NCI-H2029 (cell line): ENCODE measurements around the gene SHFL.

Experiments
- DNase-seq: peaks from one replicate; lab custom pipeline; 2025; lab: John Stamatoyannopoulos, UW

SHFL gene

DNA sequence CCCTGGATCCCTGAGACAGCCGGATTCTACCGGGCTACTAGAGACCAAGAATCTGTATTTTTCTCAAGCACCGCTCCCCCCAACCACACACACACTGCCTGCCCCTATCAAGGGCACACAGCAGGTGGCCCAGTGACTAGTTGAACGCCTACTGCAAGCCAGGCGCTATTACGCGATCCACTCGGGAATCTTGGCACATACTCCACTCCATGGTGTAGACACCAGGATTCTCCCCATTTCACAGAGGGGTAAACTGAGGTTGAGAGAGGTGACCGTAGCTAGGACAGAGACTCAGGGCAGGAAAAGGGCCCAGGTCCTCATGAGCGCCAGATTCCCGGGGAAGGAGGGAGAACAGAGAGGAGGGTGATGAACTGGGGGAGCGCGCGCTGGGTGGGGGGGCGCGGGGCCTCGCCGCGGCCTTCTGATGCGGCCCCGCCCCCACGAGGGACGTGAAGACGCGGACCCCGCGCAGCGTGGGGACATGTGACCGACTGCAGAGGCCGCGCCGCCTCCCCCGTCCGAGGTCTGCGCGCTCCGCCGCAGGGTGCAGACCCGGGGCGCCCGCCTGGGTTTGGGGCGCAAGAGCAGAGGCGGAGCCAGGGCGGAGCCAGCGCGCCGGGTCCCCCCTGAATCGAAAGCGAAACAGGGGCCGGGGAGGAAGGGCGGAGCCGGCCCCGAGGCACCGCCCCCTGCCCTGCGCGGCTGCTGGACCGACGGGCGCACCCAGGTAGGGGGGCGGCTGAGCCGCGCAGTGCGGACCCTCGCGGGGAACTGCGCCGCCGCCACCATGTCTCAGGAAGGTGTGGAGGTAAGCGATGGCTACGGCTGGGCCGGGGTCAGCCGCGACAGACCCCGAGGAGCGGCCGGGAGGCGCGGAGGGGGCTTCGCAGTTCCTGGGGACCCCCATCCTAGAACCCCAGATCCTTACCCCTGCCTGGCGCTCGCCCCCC is at the start of gene SHFL:
Gene SHFL (plus strand): TSS at position 677 of the 950 bp plus-strand sequence. CDS start 111 bp downstream, at position 788.
- DNase-seq: peak; percentile 20

DNA sequence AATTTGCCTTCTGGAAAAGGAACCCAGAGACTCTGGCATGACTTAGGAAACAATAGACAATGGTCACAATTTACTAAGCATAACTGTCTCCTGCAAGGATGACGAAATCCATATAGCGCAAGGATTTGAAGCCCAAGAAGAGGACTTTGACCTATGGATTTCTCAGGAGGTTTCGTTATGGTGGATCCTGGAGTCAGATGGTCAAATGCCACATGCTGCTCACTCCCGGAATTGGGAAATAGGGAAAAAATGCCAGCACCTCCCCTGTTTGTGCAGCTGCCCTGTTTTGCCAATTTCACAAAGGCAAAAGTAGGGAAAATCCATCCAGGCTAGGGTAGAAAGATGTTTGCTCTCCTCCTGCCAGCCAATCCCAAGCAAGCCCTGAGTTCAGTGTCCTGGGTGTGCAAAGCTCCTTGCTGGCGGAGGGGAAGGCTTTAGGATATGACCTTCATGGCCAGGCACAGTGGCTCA is 49.5 kb upstream of the SHFL start:
- no peak for DNase-seq

DNA sequence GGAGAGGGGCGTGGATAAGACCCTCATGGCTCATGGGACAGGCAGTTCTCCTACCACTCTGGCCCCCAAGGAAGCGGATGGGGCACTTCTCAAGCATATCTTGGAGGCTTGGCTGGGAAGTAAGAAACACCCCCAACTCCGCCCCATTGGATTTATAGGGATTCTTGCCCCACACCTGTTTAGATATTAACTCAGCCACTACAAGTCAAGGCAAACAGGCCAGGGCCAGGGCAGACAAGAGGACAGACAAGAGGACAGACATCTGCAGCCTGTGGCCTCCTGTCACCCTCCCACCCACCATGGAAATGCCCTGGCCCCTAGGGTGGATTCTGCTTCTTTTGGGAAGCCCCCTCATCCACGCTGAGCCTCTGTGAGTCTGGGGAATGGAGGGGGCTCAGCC is 48.8 kb upstream of the SHFL start:
- DNase-seq: no peak

DNA sequence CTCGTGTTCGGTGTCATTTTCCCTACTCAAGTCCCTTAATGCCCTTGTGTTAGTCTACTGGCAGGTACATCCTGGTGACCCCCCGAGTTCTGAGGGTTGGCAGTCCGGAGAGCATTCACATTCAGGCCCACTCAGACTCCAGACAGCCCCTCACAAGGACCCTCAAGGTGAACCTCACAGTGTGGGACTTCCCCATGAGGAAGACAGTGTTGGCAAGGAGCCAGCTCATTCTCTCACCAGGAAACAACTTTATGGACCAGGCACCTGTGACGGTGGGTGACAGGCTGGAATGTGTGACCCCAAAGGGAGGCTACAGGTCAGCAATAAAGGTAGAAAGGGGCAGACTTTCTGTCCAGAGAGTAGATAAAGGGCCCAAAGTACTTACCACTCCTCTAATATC is 48.3 kb upstream of the SHFL start:
- peak; percentile 2 for DNase-seq

DNA sequence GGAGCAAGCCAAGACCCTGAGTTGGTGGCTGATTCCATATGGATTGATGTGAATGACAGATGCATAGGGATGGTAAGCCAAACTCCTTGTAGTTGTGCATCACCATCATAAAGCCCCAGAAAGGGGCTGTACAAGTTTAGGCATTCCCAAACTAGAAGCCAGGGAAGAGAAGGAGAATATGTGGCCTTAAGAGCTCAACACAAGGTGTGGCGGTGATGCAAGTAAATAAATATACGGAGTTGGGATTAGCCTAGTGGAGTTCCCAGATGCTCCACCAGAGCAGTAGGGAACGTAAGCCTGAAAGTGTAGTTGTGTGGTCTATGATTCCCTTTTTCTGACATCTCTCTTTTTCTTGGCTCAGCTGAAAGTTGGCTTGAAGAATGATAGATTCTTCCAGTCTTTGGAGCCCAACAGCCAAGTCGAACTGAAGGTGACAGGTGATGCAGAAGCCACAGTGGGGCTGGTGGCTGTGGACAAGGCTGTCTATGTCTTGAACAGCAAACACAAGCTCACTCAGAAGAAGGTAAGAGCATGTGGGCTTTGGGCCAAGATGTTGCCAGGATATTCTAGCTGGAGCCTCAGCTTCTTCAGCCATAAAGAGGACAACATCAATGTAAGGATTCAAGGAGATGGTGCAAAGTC is 42.7 kb upstream of the SHFL start:
- DNase-seq: no peak

DNA sequence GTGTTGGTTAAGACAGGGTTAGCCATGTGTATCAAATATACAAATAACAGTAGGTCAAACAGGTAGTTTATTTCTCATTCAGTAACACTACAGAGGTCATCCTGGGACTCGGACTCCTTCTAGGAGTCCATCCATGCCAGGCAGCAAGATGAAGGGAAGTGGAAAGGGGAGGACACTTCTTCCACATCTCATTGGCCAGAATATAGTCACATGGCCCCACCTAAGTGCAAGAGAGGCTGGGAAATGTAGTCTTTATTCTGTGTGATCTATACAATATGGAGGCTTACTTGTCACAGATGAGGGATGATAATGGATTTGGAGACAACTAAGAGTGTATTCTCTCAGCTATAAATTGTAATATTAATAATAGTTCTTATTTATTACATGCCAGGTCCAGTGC is 41.7 kb upstream of the SHFL start:
- DNase-seq: no peak

DNA sequence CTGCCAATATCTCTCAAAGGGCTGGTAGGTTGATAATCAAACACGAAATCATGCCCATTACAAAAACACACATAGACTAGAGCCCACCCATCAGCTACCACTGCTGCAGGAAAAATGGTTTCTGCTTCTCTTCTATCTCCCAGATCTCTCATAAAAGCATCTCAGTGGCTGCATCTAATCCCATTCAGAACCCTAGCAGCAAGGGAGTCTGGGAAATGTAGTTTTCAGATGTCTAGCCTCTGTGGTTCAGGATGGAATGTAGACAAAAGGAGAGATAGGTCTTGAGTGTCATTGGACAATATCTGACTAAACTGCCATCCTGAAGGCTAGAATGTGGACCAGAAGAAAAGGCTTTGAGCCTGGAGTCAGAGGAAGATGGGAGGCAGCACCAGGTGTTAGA is 40.7 kb upstream of the SHFL start:
- no peak for DNase-seq

DNA sequence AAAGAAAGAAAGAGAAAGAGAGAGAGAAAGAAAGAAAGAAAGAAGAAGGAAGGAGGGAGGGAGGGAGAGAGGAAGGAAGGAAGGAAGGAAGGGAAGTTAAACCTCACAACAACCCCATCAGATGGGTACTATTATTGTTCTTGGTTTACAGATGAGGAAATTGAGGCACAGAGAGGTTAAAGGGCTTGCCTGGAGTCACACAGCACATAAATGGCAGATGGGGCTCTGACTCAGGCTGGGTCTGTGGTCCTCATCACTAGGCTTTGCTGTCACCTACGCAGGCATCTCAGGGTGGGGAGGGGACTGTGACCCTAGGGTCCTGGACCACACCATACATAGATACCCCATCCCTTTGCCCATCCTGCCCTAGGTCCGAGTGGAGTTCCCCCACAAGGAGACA is 36.5 kb upstream of the SHFL start:
- no peak for DNase-seq

DNA sequence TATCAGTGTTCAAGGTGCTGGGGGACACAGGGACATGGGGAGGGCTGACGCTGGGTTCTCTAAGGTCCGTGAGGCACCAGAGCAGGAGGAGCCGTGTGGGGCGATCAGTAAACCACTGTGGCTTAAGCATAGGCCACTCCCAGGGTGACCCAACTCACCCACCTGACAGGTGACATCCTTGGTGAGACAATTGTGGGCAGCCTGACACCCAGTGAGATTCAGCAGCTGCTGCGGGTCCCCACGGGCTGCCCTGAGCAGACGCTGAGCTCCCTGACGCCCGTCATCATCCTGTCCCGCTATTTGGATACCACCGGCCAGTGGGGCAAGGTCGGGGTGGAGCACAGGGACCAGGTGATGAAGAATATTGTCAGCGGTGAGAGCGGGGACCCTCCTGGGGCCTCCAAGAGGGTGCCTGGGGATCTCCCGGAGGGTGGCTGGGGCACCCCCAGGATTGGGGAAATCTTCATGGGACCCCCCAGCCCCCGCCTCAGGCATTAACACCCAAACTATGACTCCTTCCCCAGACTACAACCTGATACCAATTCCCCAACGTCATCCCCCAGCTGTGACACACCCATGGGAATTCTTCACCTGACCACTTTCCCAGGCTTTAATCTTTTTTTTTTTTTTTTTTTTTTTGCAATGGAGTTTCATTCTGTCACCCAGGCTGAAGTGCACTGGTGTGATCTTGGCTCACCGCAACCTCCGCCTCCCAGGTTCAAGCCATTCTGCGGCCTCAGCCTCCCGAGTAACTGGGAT is 33.3 kb upstream of the SHFL start:
- no peak for DNase-seq

DNA sequence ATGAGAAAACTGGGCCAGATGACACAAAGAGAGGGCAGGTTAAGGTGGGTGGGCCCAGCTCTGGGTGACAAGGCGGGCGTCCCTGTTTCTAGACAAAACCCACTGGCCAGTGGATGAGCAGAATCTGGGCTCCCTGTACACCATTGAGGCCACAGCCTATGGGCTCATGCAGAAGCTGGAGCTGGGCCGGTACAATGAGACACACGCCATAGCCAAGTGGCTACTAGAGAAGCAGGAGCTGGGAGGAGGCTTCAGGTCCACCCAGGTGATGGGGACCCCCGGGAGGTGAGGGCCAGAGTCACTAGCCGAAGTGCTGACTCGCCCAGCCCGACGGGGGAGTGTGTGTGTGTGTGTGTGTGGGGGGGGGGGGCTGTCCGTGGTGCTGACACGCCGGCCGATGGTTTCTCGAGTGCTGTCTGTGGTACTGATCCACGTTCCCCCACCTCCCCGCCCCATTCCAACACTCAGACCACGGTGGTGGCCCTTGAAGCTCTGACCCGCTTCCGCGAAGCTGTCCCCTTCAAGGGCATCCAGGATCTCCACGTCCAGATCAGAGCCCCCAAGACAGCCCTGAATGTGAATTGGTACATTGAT is 24.3 kb upstream of the SHFL start:
- no peak for DNase-seq

DNA sequence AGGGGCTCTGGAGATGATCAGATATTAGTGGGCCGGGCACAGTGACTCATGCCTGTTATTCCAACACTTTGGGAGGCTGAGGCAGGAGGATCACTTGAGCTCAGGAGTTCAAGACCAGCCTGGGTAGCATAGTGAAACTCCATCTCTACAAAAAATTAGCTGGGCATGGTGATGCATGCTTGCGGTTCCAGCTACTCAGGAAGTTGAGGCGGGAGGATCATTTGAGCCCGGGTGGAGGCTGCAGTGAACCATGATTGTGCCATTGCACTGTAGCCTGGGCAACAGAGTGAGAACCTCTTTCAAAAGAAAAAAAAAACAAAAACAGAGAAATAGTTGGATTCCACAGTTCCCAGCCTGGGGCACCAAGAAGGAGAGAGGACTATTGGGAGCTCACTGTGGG is 17.9 kb upstream of the SHFL start:
- DNase-seq: no peak

DNA sequence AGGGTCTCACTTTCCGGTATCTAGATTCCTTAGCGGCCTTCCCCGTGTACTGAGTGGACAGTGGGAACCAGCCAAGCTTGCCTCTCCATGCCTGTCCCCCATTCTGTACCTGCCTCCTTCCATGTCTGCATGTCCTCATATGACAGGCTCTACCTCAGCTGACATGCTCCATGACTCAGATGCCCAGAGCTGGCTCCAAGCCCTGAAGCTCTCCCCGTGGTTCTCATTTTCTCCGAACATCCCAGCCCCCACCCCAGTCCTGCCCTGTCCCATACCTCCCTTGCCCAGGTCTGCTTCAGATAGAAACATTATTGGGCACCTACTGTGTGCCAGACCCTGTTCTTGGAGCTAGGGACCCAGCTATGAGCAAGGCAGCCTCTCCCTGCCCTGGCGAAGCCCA is 17.1 kb upstream of the SHFL start:
- no peak for DNase-seq

DNA sequence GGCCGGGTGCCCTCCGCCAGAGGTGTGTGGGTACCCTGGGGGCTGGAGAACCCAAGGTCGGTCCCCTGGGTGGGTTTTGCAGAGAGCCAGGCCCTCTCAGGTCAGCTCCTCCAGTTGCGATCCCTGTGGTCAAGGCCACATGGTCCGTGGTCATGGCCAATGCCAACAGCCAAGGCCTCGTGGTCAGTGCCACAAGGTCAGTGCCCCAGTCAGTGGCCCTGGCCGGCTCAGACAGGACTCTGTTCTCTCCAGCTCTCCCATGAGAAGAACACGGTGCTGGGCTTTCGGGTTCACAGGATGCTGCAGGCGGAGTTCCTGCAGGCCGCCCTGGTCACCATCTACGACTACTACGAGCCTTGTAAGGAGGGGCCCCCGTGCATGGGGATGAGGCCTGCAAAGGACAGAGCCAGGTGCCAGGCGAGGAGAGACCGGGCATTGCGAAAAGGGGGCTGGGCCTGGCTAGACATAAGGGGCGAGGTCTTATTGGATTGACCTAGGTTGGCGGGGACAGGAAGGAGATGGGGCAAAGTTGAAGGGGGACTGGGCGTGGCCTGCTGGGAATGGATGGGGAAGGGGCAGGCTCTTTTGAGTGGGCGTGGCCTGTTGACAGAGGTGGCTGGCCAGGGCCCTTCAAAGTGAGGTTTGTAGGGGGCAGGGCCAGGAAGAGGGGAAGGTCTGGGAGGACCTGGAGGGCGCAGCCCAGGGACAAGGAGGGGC is 15.2 kb upstream of the SHFL start:
- no peak for DNase-seq

DNA sequence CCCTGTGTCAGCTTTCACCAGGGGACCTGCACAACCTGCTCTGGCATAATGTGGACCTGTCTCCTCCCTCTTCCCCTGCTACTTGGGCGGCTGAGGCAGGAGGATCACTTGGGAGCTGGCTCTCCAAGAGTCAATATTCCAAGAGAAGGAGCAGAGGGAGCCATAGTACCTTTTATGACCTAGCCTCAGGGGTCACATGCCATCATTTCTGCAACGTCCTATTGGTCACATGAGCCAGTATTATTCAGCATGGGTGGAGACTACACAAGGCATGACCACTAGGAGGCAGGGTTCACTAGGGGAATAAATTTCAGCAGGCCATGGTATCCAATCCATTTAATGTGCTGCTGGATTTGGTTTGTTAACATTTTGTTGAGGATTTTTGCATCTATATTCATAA is 12.0 kb upstream of the SHFL start:
- peak; percentile 5 for DNase-seq

DNA sequence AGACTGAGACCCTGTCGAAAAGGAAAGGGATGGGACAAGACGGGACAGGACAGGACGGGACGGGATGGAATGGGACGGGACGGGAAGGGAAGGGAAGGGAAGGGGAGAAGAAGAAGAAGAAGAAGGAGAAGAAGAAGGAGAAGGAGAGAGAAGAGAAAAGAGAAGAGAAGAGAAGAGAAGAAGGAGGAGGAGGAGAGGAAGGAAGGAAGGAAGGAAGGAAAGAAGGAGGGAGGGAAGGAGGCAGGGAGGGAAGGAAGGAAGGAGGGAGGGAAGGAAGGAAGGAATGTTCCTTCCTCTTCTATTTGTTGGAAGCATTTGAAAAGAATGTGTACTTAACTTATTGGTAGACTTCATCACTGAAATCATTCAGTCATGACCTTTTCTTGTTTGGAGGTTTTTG is 9.6 kb upstream of the SHFL start:
- DNase-seq: no peak

DNA sequence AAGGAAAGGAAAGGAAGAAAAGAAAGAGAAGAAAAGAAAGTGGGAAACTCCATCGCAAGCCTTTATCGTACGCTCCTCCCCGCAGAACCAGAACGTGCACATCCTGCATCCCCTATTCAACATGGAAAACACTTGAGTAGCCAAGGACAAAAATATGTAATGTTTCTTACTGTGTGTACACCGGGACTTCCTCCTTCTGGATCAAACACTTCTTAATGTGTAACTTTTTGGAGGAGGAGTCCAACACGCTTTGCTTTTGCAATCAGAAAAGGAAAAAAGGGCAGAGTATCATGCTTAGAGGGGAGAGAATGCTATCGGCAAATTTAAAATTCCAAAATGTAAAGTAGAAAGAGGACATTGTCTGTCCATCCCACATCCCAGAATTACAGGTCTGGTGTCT is 7.8 kb upstream of the SHFL start:
- DNase-seq: no peak

DNA sequence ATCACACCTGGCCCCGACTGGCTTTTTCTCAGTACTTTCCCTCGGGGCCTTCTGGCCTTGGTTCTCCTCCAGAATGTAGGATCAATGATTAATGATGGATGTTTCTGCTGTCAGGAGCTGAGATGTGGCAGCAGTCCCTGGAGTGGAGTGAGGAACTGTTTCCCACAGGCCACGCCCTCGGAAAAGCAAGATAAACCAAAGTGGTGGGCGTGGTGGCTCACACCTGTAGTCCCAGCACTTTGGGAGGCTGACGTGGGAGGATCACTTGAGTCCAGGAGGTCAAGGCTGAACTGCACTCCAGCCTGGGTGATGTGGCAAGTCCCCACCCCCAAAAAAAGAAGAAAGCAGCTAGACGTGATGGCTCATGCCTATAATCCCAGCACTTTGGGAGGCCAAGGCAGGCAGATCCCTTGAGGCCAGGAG is 7.1 kb upstream of the SHFL start:
- DNase-seq: no peak

DNA sequence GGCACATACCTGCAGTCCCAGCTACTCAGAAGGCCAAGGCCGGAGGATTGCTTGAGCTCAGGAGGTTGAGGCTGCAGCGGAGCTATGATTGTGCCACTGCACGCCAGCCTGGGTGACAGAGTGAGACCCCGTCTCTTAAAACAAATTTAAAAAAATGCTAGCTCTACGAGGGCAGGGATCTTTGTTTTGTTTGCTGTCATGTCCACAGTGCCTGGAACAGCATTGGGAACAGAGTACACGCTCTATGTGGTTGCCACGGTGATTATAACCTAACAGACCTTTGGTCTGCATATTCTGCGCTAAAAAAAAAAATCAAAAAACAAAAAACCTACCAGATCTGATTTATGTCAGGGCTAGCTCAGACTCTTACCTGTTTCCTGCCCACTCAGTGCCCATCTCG is 2.2 kb upstream of the SHFL start:
- no peak for DNase-seq

DNA sequence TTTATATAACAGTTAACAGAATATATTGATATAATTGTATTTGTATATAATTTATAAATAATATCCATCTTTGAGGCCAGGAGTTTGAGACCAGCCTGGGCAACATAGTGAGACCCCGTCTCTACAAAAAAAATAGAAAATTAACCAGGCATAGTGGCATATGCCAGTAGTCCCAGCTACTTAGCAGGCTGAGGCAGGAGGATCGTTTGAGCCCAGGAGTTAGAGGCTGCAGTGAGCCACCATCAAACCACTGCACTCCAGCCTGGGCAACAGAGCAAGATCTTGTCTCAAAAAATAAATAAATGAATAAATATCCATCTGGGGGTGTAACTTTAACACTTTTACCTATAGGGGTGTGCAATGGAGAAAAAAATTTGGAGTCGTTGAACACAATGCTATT is 1.3 kb upstream of the SHFL start:
- DNase-seq: no peak

DNA sequence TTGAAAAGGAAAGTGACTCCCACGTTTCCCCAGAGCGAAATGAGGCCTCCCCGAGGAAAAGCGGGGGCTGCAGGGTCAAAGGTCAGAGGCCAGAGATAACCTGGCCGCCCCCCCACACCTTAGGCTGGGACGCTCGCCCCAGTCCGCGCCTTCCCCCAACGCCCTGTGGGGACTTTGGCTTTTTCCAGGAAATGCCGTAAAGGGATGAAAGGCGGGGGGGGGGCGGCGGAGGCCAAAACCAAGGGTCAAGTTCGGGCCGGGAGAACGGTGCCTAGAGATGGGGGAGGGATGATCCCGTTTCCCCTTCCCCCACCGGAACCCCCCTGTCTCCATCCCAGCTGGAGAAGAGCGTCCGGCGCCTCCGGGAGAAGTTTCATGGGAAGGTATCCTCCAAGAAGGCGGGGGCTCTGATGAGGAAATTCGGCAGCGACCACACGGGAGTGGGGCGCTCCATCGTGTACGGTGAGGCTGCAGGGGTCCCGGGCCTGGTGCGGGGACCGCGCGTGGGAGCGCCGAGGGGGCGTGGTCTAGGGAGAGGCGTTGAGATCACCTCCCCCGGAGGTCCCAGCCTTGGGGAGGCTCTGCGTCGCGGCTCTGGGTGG is 575 bp downstream of the SHFL start:
- no peak for DNase-seq
